Regular cardiac myocyte (primary cell): Measurements from ENCODE around the gene TERT. TPM values are rescaled to one million over a fixed set of nuclear protein-coding genes. Genes with fewer than 3 reads are reported as not detected.

Source experiments
- total RNA-seq: library from RNA; depleted of rRNA; stranded (reverse); fragments of >200 nt; gene quantifications from 2 replicates; pipeline ENCODE4 v1.2.3, GENCODE V29; 2014

Gene TERT
- not detected in 2 replicates for total RNA-seq

DNA sequence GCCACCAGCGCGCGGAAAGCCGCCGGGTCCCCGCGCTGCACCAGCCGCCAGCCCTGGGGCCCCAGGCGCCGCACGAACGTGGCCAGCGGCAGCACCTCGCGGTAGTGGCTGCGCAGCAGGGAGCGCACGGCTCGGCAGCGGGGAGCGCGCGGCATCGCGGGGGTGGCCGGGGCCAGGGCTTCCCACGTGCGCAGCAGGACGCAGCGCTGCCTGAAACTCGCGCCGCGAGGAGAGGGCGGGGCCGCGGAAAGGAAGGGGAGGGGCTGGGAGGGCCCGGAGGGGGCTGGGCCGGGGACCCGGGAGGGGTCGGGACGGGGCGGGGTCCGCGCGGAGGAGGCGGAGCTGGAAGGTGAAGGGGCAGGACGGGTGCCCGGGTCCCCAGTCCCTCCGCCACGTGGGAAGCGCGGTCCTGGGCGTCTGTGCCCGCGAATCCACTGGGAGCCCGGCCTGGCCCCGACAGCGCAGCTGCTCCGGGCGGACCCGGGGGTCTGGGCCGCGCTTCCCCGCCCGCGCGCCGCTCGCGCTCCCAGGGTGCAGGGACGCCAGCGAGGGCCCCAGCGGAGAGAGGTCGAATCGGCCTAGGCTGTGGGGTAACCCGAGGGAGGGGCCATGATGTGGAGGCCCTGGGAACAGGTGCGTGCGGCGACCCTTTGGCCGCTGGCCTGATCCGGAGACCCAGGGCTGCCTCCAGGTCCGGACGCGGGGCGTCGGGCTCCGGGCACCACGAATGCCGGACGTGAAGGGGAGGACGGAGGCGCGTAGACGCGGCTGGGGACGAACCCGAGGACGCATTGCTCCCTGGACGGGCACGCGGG, at the start of gene TERT:
Gene TERT, minus strand, starts transcription at position 234 of the 815 bp plus-strand sequence. Its CDS starts 79 bp downstream, at position 155.

DNA sequence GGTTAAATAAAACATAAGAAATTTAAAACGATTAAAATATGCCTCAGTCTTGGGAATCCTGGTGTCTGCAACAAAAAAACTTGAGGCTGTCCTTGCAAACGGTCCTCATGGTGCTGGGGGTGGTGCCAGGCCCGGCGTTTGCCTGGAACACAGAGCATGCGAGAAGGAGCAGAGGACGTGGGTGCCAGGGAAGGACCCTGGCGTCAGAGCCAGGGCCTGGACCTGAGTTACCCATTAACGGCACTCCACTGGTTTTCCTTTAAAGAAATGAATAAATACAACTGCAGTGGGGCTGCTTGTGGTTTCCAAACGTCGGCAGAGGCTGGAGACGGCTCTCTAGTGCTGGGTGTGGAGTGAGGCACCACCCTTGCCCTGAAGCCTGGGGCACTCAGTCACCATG, 69.8 kb downstream of the TERT start, which contains the start of gene SLC6A18:
Gene SLC6A18, plus strand, starts transcription at position 301 of the 400 bp plus-strand sequence. Its CDS starts 97 bp downstream, at position 398.

Other genes starting within 250 kb of the TERT start
- 11.5 and 19.4 TPM in 2 replicates for gene SLC12A7, start 183.0 kb downstream of the TERT start, total RNA-seq
- not detected in 2 replicates for gene SLC6A19, start 93.5 kb downstream of the TERT start, total RNA-seq
- not detected in 2 replicates for gene SLC6A18, start 69.7 kb downstream of the TERT start, total RNA-seq
- gene CLPTM1L, start 50.0 kb upstream of the TERT start, total RNA-seq = 300 and 367 TPM in 2 replicates
- not detected in 2 replicates for gene SLC6A3, start 150.4 kb upstream of the TERT start, total RNA-seq
- gene LPCAT1, start 228.9 kb upstream of the TERT start, total RNA-seq = 53.3 and 82.4 TPM in 2 replicates